Endothelial cell of umbilical vein (primary cell): ENCODE measurements around the gene SZT2. TPM values are rescaled to one million over a fixed set of nuclear protein-coding genes. Genes with fewer than 3 reads are reported as not detected.
"Not testable (repeated sequence)": the region's sequence is repeated elsewhere in the genome, so short reads cannot be mapped to it uniquely, and the experiment has no call there.

Experiments
- BruUV-seq: library from RNA; stranded (reverse); fragments of 400-500 nt; replicated peaks from 2 replicates; lab custom pipeline; 2021; lab: Mats Ljungman, UMichigan
- CTCF ChIA-PET: fragments of 300-600, 350-600 bp; sonication (Branson Sonifier 250); formaldehyde crosslinking; loops from one replicate; lab custom pipeline; 2021; ENCODE audit warnings: antibody characterized with exemption, inconsistent platforms; lab: Charles Lee
- POLR2A ChIA-PET: fragments of 300-600, 350-600 bp; sonication (Branson Sonifier 250); formaldehyde crosslinking; loops from one replicate; lab custom pipeline; 2021; ENCODE audit warnings: antibody characterized with exemption, inconsistent platforms; lab: Charles Lee
- DNase-seq: peaks from one replicate; pipeline ENCODE4 v3.0.0-alpha.2; 2011; ENCODE audit warnings: low read depth, low spot score
- FAIRE-seq: peaks from 2 replicates; lab custom pipeline; 2011; peaks lifted over from hg19 to GRCh38; lab: Jason Lieb, UNC
- H2AFZ ChIP-seq: 2 replicates; pipeline ENCODE4 v1.6.0; 2012; ENCODE audit warnings: low read depth, low read length, control low read depth, inconsistent platforms
- H3K27ac ChIP-seq: 2 replicates; pipeline ENCODE4 v1.5.1; 2011; ENCODE audit warnings: low read depth, mild to moderate bottlenecking, control low read depth, low read length, moderate library complexity; ENCODE audit not compliant: insufficient read depth
- H3K27me3 ChIP-seq, 2 experiments: 2 replicates each; pipeline versions ENCODE4 v1.6.0 to v1.6.1; 2011; ENCODE audit warnings: low read length in 2 of 2, mixed read lengths in 1 of 2; ENCODE audit not compliant: control insufficient read depth in 2 of 2, insufficient read depth in 2 of 2
- H3K36me3 ChIP-seq, 2 experiments: 2 replicates in 1 of 2; 3 replicates in 1 of 2; pipeline ENCODE4 v1.5.1; 2011; ENCODE audit warnings: low read length in 2 of 2, mild to moderate bottlenecking in 1 of 2, moderate library complexity in 1 of 2; ENCODE audit not compliant: control insufficient read depth in 2 of 2, insufficient read depth in 2 of 2; ENCODE audit errors: extremely low read depth in 1 of 2
- H3K4me1 ChIP-seq: 3 replicates; pipeline ENCODE4 v1.5.1; 2011; ENCODE audit warnings: mild to moderate bottlenecking, low read length; ENCODE audit not compliant: control insufficient read depth, insufficient read depth; ENCODE audit errors: extremely low read depth
- H3K4me2 ChIP-seq: 2 replicates; pipeline ENCODE4 v1.6.1; 2011; ENCODE audit warnings: low read length, control low read depth, mixed read lengths; ENCODE audit not compliant: insufficient read depth
- H3K4me3 ChIP-seq, 3 experiments: fragments of 200-600 bp in 1 of 3; sonication (generic), shearing (Covaris generic) in 1 of 3; replicated peaks in 1 of 3; 2 replicates each; pipeline ENCODE4 v1.5.1; 2011 to 2016; ENCODE audit warnings: control low read depth in 3 of 3, low read length in 3 of 3, mild to moderate bottlenecking in 2 of 3, inconsistent platforms in 1 of 3, low read depth in 1 of 3, moderate library complexity in 1 of 3; ENCODE audit not compliant: insufficient read depth in 1 of 3
- H3K79me2 ChIP-seq: 2 replicates; pipeline ENCODE4 v1.6.0; 2012; ENCODE audit warnings: low read length, inconsistent platforms; ENCODE audit not compliant: control insufficient read depth, insufficient read depth
- H3K9ac ChIP-seq: replicated peaks from 2 replicates; pipeline ENCODE3; 2011; ENCODE audit warnings: low read length, control low read depth; ENCODE audit not compliant: insufficient read depth; ENCODE audit errors: extremely low read depth
- H3K9me1 ChIP-seq: replicated peaks from 3 replicates; pipeline ENCODE4 v1.6.0; 2011; ENCODE audit warnings: mild to moderate bottlenecking, low read length; ENCODE audit not compliant: control insufficient read depth, insufficient read depth; ENCODE audit errors: extremely low read depth
- H3K9me3 ChIP-seq: replicated peaks from 2 replicates; pipeline ENCODE4 v1.5.1; 2012; ENCODE audit warnings: low read length, inconsistent platforms; ENCODE audit not compliant: control insufficient read depth, insufficient read depth
- H4K20me1 ChIP-seq: replicated peaks from 2 replicates; pipeline ENCODE3; 2011; ENCODE audit warnings: mild to moderate bottlenecking, low read length; ENCODE audit not compliant: control insufficient read depth, insufficient read depth; ENCODE audit errors: extremely low read depth
- EZH2 ChIP-seq: IDR thresholded peaks from 2 replicates; pipeline ENCODE4 v1.6.1; 2012; ENCODE audit warnings: borderline replicate concordance, low read depth, mild to moderate bottlenecking, moderate library complexity, low read length, inconsistent platforms; ENCODE audit not compliant: severe bottlenecking
- FOS ChIP-seq: IDR thresholded peaks from 2 replicates; pipeline ENCODE4 v1.6.1; 2011; ENCODE audit warnings: mild to moderate bottlenecking, low read length, moderate library complexity, borderline replicate concordance; ENCODE audit not compliant: insufficient read depth
- GATA2 ChIP-seq: IDR thresholded peaks from 2 replicates; pipeline ENCODE4 v1.7.0; 2011; ENCODE audit warnings: low read depth, mild to moderate bottlenecking, moderate library complexity, mixed read lengths, low read length; ENCODE audit not compliant: insufficient read length, insufficient read depth
- JUN ChIP-seq: IDR thresholded peaks from 2 replicates; pipeline ENCODE4 v1.6.1; 2011; ENCODE audit warnings: borderline replicate concordance, low read depth; ENCODE audit not compliant: insufficient read length, insufficient read depth
- MYC ChIP-seq: IDR thresholded peaks from one replicate; pipeline ENCODE4 v1.6.1; 2011; ENCODE audit warnings: mild to moderate bottlenecking, low read depth, low read length
- POLR2A ChIP-seq: IDR thresholded peaks from 2 replicates; pipeline ENCODE4 v1.6.1; 2012; ENCODE audit warnings: low read depth, mild to moderate bottlenecking, control low read depth, low read length
- POLR2AphosphoS5 ChIP-seq: IDR thresholded peaks from 2 replicates; pipeline ENCODE4 v1.6.1; 2012; ENCODE audit warnings: low read depth, mild to moderate bottlenecking, control low read depth, low read length, moderate library complexity; ENCODE audit not compliant: insufficient read depth
- dilution Hi-C: fragments of 300-500 bp; cut with MboI; formaldehyde crosslinking; loops from one replicate; pipeline ENCODE4 v1.15.0; 2019; ENCODE audit warnings: low sequenced_read_pairs; ENCODE audit not compliant: extremely low pct_ligation_motif_present
- intact Hi-C: fragments of 100-400 bp; cut with micrococcal nuclease; formaldehyde crosslinking; loops from one replicate; pipeline ENCODE4 v1.10.0; 2022
- polyA plus RNA-seq, 4 experiments: library from polyadenylated mRNA; depleted of rRNA in 3 of 4; stranded (reverse) in 3 of 4; unstranded in 1 of 4; fragments of >200 nt; gene quantifications; 2 replicates each; pipeline versions ENCODE4 v1.2.1 to v1.2.3, GENCODE V29; 2011 to 2012; ENCODE audit warnings: missing spikeins in 1 of 4
- total RNA-seq: library from RNA; stranded (reverse); gene quantifications from 2 replicates; pipeline ENCODE4 v1.2.3, GENCODE V29; 2021
- TF ChIP-seq, protein P1 (sequence below): IDR thresholded peaks from 2 replicates; pipeline ENCODE4 v1.6.1; 2011; ENCODE audit not compliant: insufficient read depth, insufficient read length

The SZT2 gene
- total and polyA plus RNA-seq, 2 donors (not counting 3 experiments of a cell fraction or from before 2014, with no cell fraction given): 11.4 to 49.9 TPM

DNA sequence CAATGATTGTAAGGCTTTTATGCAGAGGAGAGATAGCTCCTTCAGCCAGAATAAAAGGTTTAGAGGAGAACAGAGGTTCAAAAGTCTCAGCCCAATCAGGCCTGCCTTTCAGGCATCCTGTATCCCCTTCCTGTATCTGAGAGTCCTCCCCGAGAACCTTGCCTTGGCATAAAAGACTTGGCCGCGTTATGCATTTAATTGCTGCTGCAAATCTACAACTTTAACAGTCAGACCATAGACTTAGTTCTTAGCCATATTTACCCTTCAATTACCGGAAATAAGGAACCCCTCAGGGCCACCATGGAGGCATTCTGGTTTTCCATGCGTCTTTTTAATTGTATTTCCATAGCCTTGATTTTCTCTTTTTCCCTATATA lies 82.4 kb downstream of the SZT2 start:
- Histone ChIP-seq H3K9me3 (no peaks in the 10 kb centered on the region), H3K36me3 (no peaks in the 10 kb centered on the region), H3K27ac (peak overlapping the region; percentile 100), H3K9me1 (no peaks in the 10 kb centered on the region), H4K20me1 (no peaks in the 10 kb centered on the region), H3K4me2 (peak overlapping the region; percentile 25), H3K4me1 (peaks cover 52% of the 10 kb centered on the region), H3K4me3 (no peak overlapping the region), H3K27me3 (no peaks in the 10 kb centered on the region), H2AFZ (peak overlapping the region; percentile 5), H3K79me2 (no peaks in the 10 kb centered on the region), H3K9ac (peak overlapping the region; percentile 93)
- dilution Hi-C loops: no loop called here
- ChIA-PET CTCF (interaction anchor here (1.5 to 2.2 kb wide), 2 partner anchors 19 to 52 kb away, joined by 4 to 6 read pairs; no protein-coding TSS in a partner anchor), POLR2A (interaction anchor here (0.7 kb wide), 1 partner anchor 30 kb away, joined by 3 read pairs; no protein-coding TSS in a partner anchor)
- DNase-seq (no peak), FAIRE-seq (no peak)
- TF ChIP-seq EZH2: no peak
- TSS peak; percentile 22 for BruUV-seq
- intact Hi-C loops: loop anchor here (1.0 to 5.0 kb wide), 7 partner anchors 18 to 265 kb away; partner anchors contain the start of gene TIE1

DNA sequence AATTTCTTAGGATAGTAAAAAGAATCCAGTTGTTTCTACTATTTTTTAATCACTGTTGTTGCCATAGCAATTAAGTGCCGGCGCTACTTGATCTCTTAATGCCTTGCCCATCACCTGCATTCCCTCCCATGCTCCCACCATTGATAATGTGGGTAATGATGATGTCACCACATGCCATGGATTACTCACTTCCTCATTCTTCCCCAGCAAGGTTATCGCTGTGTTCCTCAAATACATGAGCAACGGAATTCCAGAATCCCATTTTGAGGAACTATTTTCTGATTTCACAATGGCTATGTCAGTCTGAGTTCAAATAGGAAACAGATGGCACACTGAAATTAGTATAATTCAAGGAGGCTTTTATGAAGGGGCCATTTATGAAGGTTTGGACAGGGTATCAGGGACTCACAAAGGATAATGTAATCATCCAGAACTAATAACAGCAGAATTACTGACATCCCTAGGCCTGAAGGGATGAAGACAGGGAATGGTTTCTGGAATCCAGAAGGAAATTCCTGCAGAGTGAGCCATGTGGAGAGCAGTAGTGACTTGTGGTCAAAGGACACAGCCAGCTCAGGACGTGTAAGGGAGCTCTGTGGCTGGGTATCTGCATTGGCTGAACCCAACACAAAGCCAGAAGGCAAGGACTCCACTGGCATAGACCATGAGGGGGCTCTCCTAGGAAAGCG lies 82.9 kb downstream of the SZT2 start:
- H3K27me3 ChIP-seq, H2AFZ ChIP-seq, H3K36me3 ChIP-seq, dilution Hi-C loops, H3K9me3 ChIP-seq, BruUV-seq, H3K9me1 ChIP-seq, H3K79me2 ChIP-seq, H4K20me1 ChIP-seq: not testable (repeated sequence)
- FAIRE-seq (peak; percentile 100), DNase-seq (peak; percentile 94)
- Histone ChIP-seq H3K4me2 (peak overlapping the region; percentile 84), H3K4me3 (peak overlapping the region in 1 of 3 experiments; percentile 53), H3K4me1 (peaks cover 57% of the 10 kb centered on the region), H3K27ac (peak overlapping the region; percentile 100), H3K9ac (peak overlapping the region; percentile 93)
- TF ChIP-seq, protein P1, sequence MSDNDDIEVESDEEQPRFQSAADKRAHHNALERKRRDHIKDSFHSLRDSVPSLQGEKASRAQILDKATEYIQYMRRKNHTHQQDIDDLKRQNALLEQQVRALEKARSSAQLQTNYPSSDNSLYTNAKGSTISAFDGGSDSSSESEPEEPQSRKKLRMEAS: peak; percentile 67
- peak; percentile 79 for TF ChIP-seq POLR2A
- TF ChIP-seq POLR2AphosphoS5: peak; percentile 80
- peak; percentile 79 for TF ChIP-seq FOS
- TF ChIP-seq MYC: peak; percentile 72
- TF ChIP-seq GATA2: peak; percentile 78
- TF ChIP-seq JUN: peak; percentile 95
- POLR2A ChIA-PET: interaction anchor here (0.7 to 1.0 kb wide), 3 partner anchors 19 to 30 kb away, joined by 3 to 7 read pairs (median 3); partner anchors contain the start of gene HYI
- CTCF ChIA-PET: interaction anchor here (1.4 to 2.2 kb wide), 4 partner anchors 11 to 58 kb away, joined by 3 to 6 read pairs (median 4); no protein-coding TSS in a partner anchor
- intact Hi-C loops: loop anchor here (1.0 to 5.0 kb wide), 9 partner anchors 18 to 265 kb away; partner anchors contain the start of genes KDM4A and TIE1
